Sigmoid colon (tissue), 7 donors: ENCODE measurements around the gene CNPY4. TPM values are rescaled to one million over a fixed set of nuclear protein-coding genes. Genes with fewer than 3 reads are reported as not detected.

Experiments
- DNase-seq: peaks from one replicate; pipeline ENCODE4 v3.0.0-alpha.2; 2019
- H3K27ac ChIP-seq, 4 donors: fragments of 200-600 bp; sonication (generic); one replicate each; pipeline ENCODE4 v1.5.1; 2016 to 2019; ENCODE audit warnings: mild to moderate bottlenecking in 1 of 4
- H3K27me3 ChIP-seq, 3 donors: fragments of 200-600 bp; sonication (generic); one replicate each; pipeline ENCODE4 v1.5.1; 2019; ENCODE audit warnings: mild to moderate bottlenecking in 1 of 3
- H3K36me3 ChIP-seq, 4 donors: fragments of 200-600 bp; sonication (generic); one replicate each; pipeline ENCODE4 v1.5.1; 2016 to 2019
- H3K4me1 ChIP-seq, 4 donors: fragments of 200-600 bp; sonication (generic); one replicate each; pipeline ENCODE4 v1.5.1; 2017 to 2019
- H3K4me3 ChIP-seq, 4 donors: fragments of 200-600 bp; sonication (generic); one replicate each; pipeline ENCODE4 v1.5.1; 2017 to 2019; ENCODE audit warnings: mild to moderate bottlenecking in 2 of 4, moderate library complexity in 1 of 4
- H3K9me3 ChIP-seq, 4 donors: fragments of 200-600 bp in 3 of 4; sonication (generic) in 3 of 4; one replicate each; pipeline versions ENCODE4 v1.5.1 to v1.6.1; 2013 to 2019
- CTCF ChIP-seq, 4 experiments: fragments of 450-650 bp in 3 of 4; fragments of 200-600 bp in 1 of 4; IDR thresholded peaks; one replicate each; pipeline ENCODE4 v1.5.1; 2016 to 2019; ENCODE audit warnings: antibody characterized with exemption in 4 of 4, mild to moderate bottlenecking in 3 of 4, moderate library complexity in 2 of 4
- EP300 ChIP-seq, 4 donors: sonication (generic); formaldehyde crosslinking; IDR thresholded peaks; one replicate each; pipeline ENCODE4 v1.6.1; 2017; ENCODE audit warnings: antibody characterized with exemption in 4 of 4
- POLR2A ChIP-seq, 2 donors: fragments of 450-650 bp; IDR thresholded peaks; one replicate each; pipeline ENCODE4 v1.6.1; 2016; ENCODE audit warnings: antibody characterized with exemption in 2 of 2, mild to moderate bottlenecking in 2 of 2, moderate library complexity in 2 of 2
- POLR2AphosphoS5 ChIP-seq, 4 donors: sonication (generic); formaldehyde crosslinking; IDR thresholded peaks; one replicate each; pipeline ENCODE4 v1.6.1; 2017; ENCODE audit warnings: antibody characterized with exemption in 4 of 4
- WGBS, 2 donors: extraction: QIAGEN DNeasy Blood & Tissue Kit; methylation state at CpG; one replicate each; pipeline ENCODE4 v1.1.7; 2013; 5-methylcytosine and 5-hydroxymethylcytosine counted together
- intact Hi-C: fragments of 100-400 bp; cut with DNase I; formaldehyde crosslinking; loops from one replicate; pipeline ENCODE4 v1.15.1; 2023
- polyA plus RNA-seq, 3 donors: library from polyadenylated mRNA; stranded (reverse); fragments of 200-250 nt; gene quantifications; one replicate each; pipeline ENCODE4 v1.2.3, GENCODE V29; 2013
- total RNA-seq, 4 donors: library from RNA; depleted of rRNA; stranded (reverse); fragments of >200 nt; gene quantifications; one replicate each; pipeline ENCODE4 v1.1.0, GENCODE V29; 2016
- donor health status: healthy with polysubstance abuse.
- donor health status: Bipolar disorder and iron deficiency.
- donor health status: healthy.

CNPY4 gene
- total and polyA plus RNA-seq, 7 donors, result 4.4 to 26.6 (median 14.2) TPM

DNA sequence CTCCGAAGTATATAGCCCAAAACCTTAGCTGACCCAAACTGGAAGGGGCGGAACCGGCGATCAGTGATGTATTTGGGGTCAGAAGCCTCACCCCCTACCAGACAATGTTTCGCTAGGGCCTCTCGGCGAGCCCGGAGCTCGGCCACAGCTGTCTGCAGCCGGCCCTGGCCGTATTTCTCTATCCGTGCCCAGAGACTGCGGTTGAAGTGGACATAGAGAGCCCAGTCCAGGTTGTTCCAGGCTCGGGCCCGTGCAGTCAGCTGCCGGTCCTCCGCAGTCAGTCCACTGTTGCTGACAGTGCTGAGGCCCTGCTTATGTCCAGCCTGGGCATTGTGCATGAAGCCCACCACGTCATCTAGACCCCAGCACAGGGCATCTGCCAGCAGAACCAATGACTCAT lies 40.6 kb downstream of the CNPY4 start:
- intact Hi-C loops, result no loop called here
- no peak overlapping the region for H3K4me3 ChIP-seq
- H3K9me3 ChIP-seq, result no peaks in the 10 kb centered on the region
- TF ChIP-seq EP300 (IDR thresholded peaks at IDR 0.05) (no peak), CTCF (IDR thresholded peaks at IDR 0.05) (no peak), POLR2AphosphoS5 (IDR thresholded peaks at IDR 0.05) (no peak), POLR2A (IDR thresholded peaks at IDR 0.05) (no peak)
- H3K27me3 ChIP-seq, result no peaks in the 10 kb centered on the region
- no peak for DNase-seq
- 93 to 94% methylated on average over 18 of the region's 18 CpGs for WGBS, 2 donors
- H3K36me3 ChIP-seq, result peaks cover 0 to 19% (median 11%) of the 10 kb centered on the region in 4 donors
- H3K4me1 ChIP-seq, result peaks cover 0 to 28% (median 16%) of the 10 kb centered on the region in 4 donors
- no peak overlapping the region for H3K27ac ChIP-seq

- Histone ChIP-seq H3K9me3 (no peaks in the 10 kb centered on the region), H3K27me3 (no peaks in the 10 kb centered on the region), H3K4me1 (peaks cover 0 to 15% (median 12%) of the 10 kb centered on the region in 4 donors), H3K4me3 (no peak overlapping the region), H3K36me3 (no peaks in the 10 kb centered on the region), H3K27ac (no peak overlapping the region)
- intact Hi-C loops, result no loop called here
- TF ChIP-seq CTCF (IDR thresholded peaks at IDR 0.05) (no peak), POLR2A (IDR thresholded peaks at IDR 0.05) (no peak), POLR2AphosphoS5 (IDR thresholded peaks at IDR 0.05) (no peak), EP300 (IDR thresholded peaks at IDR 0.05) (no peak)
- WGBS, 2 donors, result 11 to 47% methylated on average over 6 of the region's 6 CpGs
- DNase-seq, result no peak
Observed at GRCh38 chr7:100163006-100163531, 43.6 kb downstream of the CNPY4 start.

DNA sequence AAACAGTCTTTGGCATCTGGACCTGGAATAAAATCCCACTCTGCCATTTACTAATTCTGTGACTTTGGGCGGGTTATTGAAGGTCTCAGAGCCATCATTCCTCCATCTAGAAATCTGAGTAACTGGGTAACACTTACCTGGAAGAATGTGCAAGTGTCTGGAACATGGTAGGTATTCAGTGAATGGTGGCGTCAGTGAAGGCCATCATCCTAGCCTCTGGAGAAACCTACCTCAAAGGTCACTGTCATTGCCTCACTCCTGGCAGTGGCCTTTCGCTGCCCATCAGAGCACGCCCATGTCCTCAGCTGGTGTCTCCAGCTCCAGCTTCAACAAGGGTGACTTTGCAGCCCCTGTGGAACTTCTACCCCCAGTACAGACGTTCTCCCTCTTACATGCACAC lies 44.4 kb downstream of the CNPY4 start:
- DNase-seq, result peak; percentile 35
- TF ChIP-seq POLR2A (IDR thresholded peaks at IDR 0.05) (no peak), EP300 (IDR thresholded peaks at IDR 0.05) (no peak), POLR2AphosphoS5 (IDR thresholded peaks at IDR 0.05) (no peak), CTCF (IDR thresholded peaks at IDR 0.05) (no peak)
- Histone ChIP-seq H3K9me3 (no peaks in the 10 kb centered on the region), H3K36me3 (no peaks in the 10 kb centered on the region), H3K27me3 (no peaks in the 10 kb centered on the region), H3K4me1 (peaks cover 0 to 20% (median 17%) of the 10 kb centered on the region in 4 donors), H3K4me3 (no peak overlapping the region), H3K27ac (no peak overlapping the region)
- intact Hi-C loops, result no loop called here
- 93 to 94% methylated on average over 5 of the region's 5 CpGs for WGBS, 2 donors

DNA sequence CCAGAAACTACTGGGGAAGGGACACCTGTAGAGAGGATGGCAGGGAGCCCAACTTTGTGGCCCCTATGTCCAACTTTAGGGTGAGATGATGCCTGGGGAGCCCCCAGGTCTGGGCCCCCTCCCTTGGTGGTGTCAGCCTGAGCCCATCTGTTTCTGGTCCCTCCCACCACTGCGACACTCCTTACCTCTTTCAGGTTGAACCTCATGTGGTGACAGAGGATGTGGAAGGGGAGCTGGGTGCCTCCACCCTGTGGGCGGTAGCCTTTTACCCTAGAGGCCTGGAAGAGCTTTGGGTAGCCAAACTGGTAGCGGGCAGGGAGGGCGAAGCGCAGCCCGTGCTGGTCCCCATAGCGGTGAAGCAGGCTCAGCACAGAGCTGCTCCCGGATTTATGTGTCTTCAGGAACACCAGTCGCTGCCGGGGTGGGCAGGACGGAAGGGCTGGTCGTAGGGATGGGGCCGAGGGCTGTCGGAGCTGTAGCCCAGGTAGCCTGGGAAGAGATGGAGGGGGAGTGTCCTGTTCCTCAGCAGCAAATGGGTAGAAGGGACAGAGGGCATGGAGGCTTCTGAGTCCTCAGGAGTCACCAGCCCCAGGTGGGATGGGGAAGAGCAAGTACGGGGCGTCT lies 47.0 kb downstream of the CNPY4 start:
- H3K9me3 ChIP-seq, result no peaks in the 10 kb centered on the region
- peaks cover 0 to 29% (median 23%) of the 10 kb centered on the region in 4 donors for H3K4me1 ChIP-seq
- no peak overlapping the region for H3K27ac ChIP-seq
- no peak for TF ChIP-seq CTCF (IDR thresholded peaks at IDR 0.05)
- no peak for TF ChIP-seq POLR2AphosphoS5 (IDR thresholded peaks at IDR 0.05)
- no peak for TF ChIP-seq POLR2A (IDR thresholded peaks at IDR 0.05)
- no peak for TF ChIP-seq EP300 (IDR thresholded peaks at IDR 0.05)
- no peak overlapping the region for H3K4me3 ChIP-seq
- H3K27me3 ChIP-seq, result peaks cover 0 to 11% (median 6%) of the 10 kb centered on the region in 3 donors
- intact Hi-C loops, result no loop called here
- 74 to 90% methylated on average over 16 of the region's 16 CpGs for WGBS, 2 donors
- no peaks in the 10 kb centered on the region for H3K36me3 ChIP-seq
- DNase-seq, result peak; percentile 42
